22Rv1 (cell line): ENCODE measurements around the gene PMPCA.

Experiments used
- CTCF ChIP-seq: fragments of 450-650 bp; IDR thresholded peaks from 2 replicates; pipeline ENCODE4 v1.5.1; 2017; ENCODE audit warnings: mild to moderate bottlenecking
- ZFX ChIP-seq: fragments of 450-650 bp; IDR thresholded peaks from 2 replicates; pipeline ENCODE4 v1.6.1; 2017; ENCODE audit warnings: antibody characterized with exemption, borderline replicate concordance

- peak; percentile 98 for TF ChIP-seq CTCF
- no peak for TF ChIP-seq ZFX
These were observed 10.2 kb upstream of the PMPCA start, which contains the start of gene SNAPC4 for GRCh38 chr9:136400038-136400834.
